HG03439 (cell line): ENCODE measurements around the gene SYCP2L.
"Not testable (repeated sequence)": the region's sequence is repeated elsewhere in the genome, so short reads cannot be mapped to it uniquely, and the experiment has no call there.

Experiments
- ATAC-seq: cut with Tn5 transposase; IDR thresholded peaks from one replicate; pipeline ENCODE4 v1.9.1; 2021; ENCODE audit warnings: mild to moderate bottlenecking, moderate library complexity; ENCODE audit not compliant: unreplicated experiment

Gene SYCP2L

GRCh38 chr6:10886691-10887502 is at the start of gene SYCP2L:
SYCP2L (plus strand) TSS chr6:10887052; CDS start chr6:10887127, 75 bp downstream.
- no peak for ATAC-seq

- ATAC-seq = no peak
Measured at GRCh38 chr6:10837622-10837994, 49.2 kb upstream of the SYCP2L start.

GRCh38 chr6:10837995-10838793 is 48.7 kb upstream of the SYCP2L start, which contains the start of gene MAK:
MAK (minus strand) TSS chr6:10838539; CDS start chr6:10830648, 7,891 bp downstream.
- ATAC-seq = peak; percentile 89

GRCh38 chr6:10838794-10839333 is 48.0 kb upstream of the SYCP2L start:
- ATAC-seq = peak; percentile 54

GRCh38 chr6:10843554-10843953 is 43.3 kb upstream of the SYCP2L start:
- ATAC-seq = no peak

GRCh38 chr6:10847684-10848083 is 39.2 kb upstream of the SYCP2L start:
- no peak for ATAC-seq

- ATAC-seq = no peak
Measured at GRCh38 chr6:10849901-10850300, 37.0 kb upstream of the SYCP2L start.

- no peak for ATAC-seq
Measured at GRCh38 chr6:10850728-10851127, 36.1 kb upstream of the SYCP2L start.

GRCh38 chr6:10852361-10852960 is 34.4 kb upstream of the SYCP2L start:
- no peak for ATAC-seq

- ATAC-seq = not testable (repeated sequence)
Measured at GRCh38 chr6:10853849-10854300, 33.0 kb upstream of the SYCP2L start.

GRCh38 chr6:10854922-10855632 is 31.8 kb upstream of the SYCP2L start:
- no peak for ATAC-seq

GRCh38 chr6:10857259-10857658 is 29.6 kb upstream of the SYCP2L start:
- ATAC-seq = no peak

GRCh38 chr6:10861086-10861485 is 25.8 kb upstream of the SYCP2L start:
- no peak for ATAC-seq

- no peak for ATAC-seq
Measured at GRCh38 chr6:10862361-10862760, 24.5 kb upstream of the SYCP2L start.

- ATAC-seq = not testable (repeated sequence)
Measured at GRCh38 chr6:10863031-10863430, 23.8 kb upstream of the SYCP2L start.

GRCh38 chr6:10866709-10867108 is 20.1 kb upstream of the SYCP2L start:
- not testable (repeated sequence) for ATAC-seq

- no peak for ATAC-seq
Measured at GRCh38 chr6:10867952-10868351, 18.9 kb upstream of the SYCP2L start.

GRCh38 chr6:10873374-10873773 is 13.5 kb upstream of the SYCP2L start:
- ATAC-seq = no peak

- no peak for ATAC-seq
Measured at GRCh38 chr6:10874207-10874606, 12.6 kb upstream of the SYCP2L start.

- ATAC-seq = no peak
Measured at GRCh38 chr6:10875026-10875425, 11.8 kb upstream of the SYCP2L start.
